PC-3 (cell line): ENCODE results near the gene SPG7. TPM values are rescaled to one million over a fixed set of nuclear protein-coding genes. Genes with fewer than 3 reads are reported as not detected.

ENCODE experiments used
- ATAC-seq: fragments of 200-7000 bp; cut with Tn5 transposase; 2 replicates; pipeline ENCODE4 v1.9.1; 2020; ENCODE audit warnings: mild to moderate bottlenecking, moderate library complexity
- BruUV-seq: library from RNA; stranded (reverse); fragments of 400-500 nt; replicated peaks from 2 replicates; lab custom pipeline; 2021; lab: Mats Ljungman, UMichigan
- CTCF ChIA-PET: fragments of 300-600 bp; sonication (Branson Sonifier 250); formaldehyde crosslinking; loops from one replicate; lab custom pipeline; 2022; ENCODE audit warnings: antibody characterized with exemption; lab: Charles Lee
- POLR2A ChIA-PET: fragments of 300-600 bp; sonication (Branson Sonifier 250); formaldehyde crosslinking; loops from one replicate; lab custom pipeline; 2022; ENCODE audit warnings: antibody characterized with exemption; ENCODE audit not compliant: unreplicated experiment; lab: Charles Lee
- DNase-seq: peaks from one replicate; pipeline ENCODE4 v3.0.0-alpha.2; 2015
- H2AFZ ChIP-seq: fragments of 300-600 bp; sonication (generic); 2 replicates; pipeline ENCODE4 v1.6.0; 2016; ENCODE audit warnings: antibody characterized with exemption, low read length
- H3F3A ChIP-seq: fragments of 300-600 bp; sonication (generic); one replicate; pipeline ENCODE4 v1.6.0; 2017; ENCODE audit warnings: antibody characterized with exemption, low read length, control low read depth, mild to moderate bottlenecking; ENCODE audit not compliant: unreplicated experiment
- H3K27ac ChIP-seq: fragments of 300-600 bp; sonication (generic); 2 replicates; pipeline ENCODE4 v1.5.1; 2016; ENCODE audit warnings: mild to moderate bottlenecking, low read length
- H3K27me3 ChIP-seq: fragments of 300-600 bp; sonication (generic); 2 replicates; pipeline ENCODE4 v1.6.1; 2016; ENCODE audit warnings: low read length, mixed read lengths
- H3K36me3 ChIP-seq: fragments of 300-600 bp; sonication (generic); 2 replicates; pipeline ENCODE4 v1.6.1; 2016; ENCODE audit warnings: low read depth, mixed run types, low read length, mixed read lengths
- H3K4me1 ChIP-seq: fragments of 300-600 bp; sonication (generic); 2 replicates; pipeline ENCODE4 v1.5.1; 2016; ENCODE audit warnings: low read length; ENCODE audit not compliant: insufficient read depth
- H3K4me2 ChIP-seq: fragments of 300-600 bp; sonication (generic); 2 replicates; pipeline ENCODE4 v1.6.0; 2016; ENCODE audit warnings: low read length
- H3K4me3 ChIP-seq: fragments of 300-600 bp; sonication (generic); 2 replicates; pipeline ENCODE4 v1.5.1; 2016; ENCODE audit warnings: mild to moderate bottlenecking, low read length, mixed read lengths
- H3K79me2 ChIP-seq: fragments of 300-600 bp; sonication (generic); 2 replicates; pipeline ENCODE4 v1.6.1; 2017; ENCODE audit warnings: low read length, mixed read lengths
- H3K9ac ChIP-seq: fragments of 300-600 bp; sonication (generic); 2 replicates; pipeline ENCODE4 v1.6.0; 2016; ENCODE audit warnings: mild to moderate bottlenecking, low read length
- H3K9me2 ChIP-seq: fragments of 300-600 bp; sonication (generic); replicated peaks from 2 replicates; pipeline ENCODE4 v1.6.1; 2016; ENCODE audit warnings: mixed run types, low read length, mixed read lengths
- H3K9me3 ChIP-seq: fragments of 300-600 bp; sonication (generic); 2 replicates; pipeline ENCODE4 v1.6.1; 2016; ENCODE audit warnings: low read length, mixed read lengths
- H4K20me1 ChIP-seq: fragments of 300-600 bp; sonication (generic); 2 replicates; pipeline ENCODE4 v1.6.1; 2016; ENCODE audit warnings: low read length, mixed read lengths
- EZH2 ChIP-seq: fragments of 300-600 bp; sonication (generic); IDR thresholded peaks from one replicate; pipeline ENCODE4 v1.6.1; 2017; ENCODE audit warnings: antibody characterized with exemption, mild to moderate bottlenecking, low read length; ENCODE audit not compliant: unreplicated experiment
- EZH2phosphoT487 ChIP-seq: fragments of 300-600 bp; sonication (generic); IDR thresholded peaks from 2 replicates; pipeline ENCODE4 v1.6.1; 2018; ENCODE audit warnings: mild to moderate bottlenecking, antibody characterized with exemption, low read length, borderline replicate concordance
- intact Hi-C: fragments of 100-400 bp; cut with micrococcal nuclease; formaldehyde crosslinking; loops from 2 replicates; pipeline ENCODE4 v1.9.0; 2023
- total RNA-seq: library from RNA; depleted of rRNA; stranded (reverse); fragments of >200 nt; gene quantifications from 2 replicates; pipeline ENCODE4 v1.2.3, GENCODE V29; 2014
- TF ChIP-seq, protein P1 (sequence below): fragments of 300-600 bp; sonication (generic); conservative IDR thresholded peaks from 2 replicates; pipeline ENCODE4 v1.5.1; 2017; ENCODE audit warnings: antibody characterized with exemption, low read depth, mild to moderate bottlenecking, low read length

Gene SPG7
- total RNA-seq, 1 experiment from 2014 or later, result 106 TPM

DNA sequence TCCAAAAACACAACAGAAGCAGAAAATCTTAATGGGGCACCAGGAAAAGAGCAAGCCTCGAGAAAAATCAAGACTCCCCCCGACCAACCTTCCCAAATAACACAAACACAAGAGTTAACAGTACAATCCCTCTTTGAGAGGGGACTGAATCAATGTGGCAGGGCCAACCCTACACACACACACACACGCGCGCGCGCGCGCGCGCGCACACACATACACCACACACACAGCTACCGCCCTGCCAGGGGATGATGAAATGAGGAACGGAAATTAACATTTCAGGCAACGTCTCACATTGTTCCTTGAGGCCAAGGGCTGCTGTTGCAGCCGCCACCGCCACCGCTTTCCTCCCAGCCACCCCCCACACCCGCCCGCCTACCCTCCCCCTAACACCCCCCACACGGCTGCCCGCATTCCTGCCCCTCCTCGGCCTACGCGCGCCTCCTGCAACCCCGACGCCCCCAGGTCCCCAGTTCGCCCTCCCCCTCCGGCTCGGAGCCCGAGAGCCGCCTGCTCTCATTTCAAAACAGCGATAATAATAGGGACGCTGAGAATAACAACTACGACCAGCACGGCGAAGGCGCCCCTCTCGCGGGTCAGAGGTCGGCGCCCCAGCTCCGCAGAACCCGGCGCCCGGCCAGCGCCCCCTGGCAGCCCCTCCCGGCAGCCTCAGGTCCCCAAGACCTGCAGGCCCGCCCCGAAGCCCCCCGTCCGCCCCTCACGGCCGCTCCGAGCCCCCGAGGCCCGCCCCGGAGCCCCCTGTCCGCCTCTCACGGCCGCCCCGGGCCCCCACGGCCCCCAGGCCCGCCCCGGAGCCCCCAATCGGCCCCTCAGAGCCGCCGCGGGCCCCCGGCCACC, 18.9 kb upstream of the SPG7 start:
- H4K20me1 ChIP-seq, result peaks cover 45% of the 10 kb centered on the region
- no peaks in the 10 kb centered on the region for H3F3A ChIP-seq
- BruUV-seq, result no TSS peak
- H3K27ac ChIP-seq, result peak overlapping the region; percentile 40; the same call in 1 of the 2 replicates
- peak overlapping the region; percentile 96 for H3K4me2 ChIP-seq
- intact Hi-C loops, result loop anchor here (10.0 kb wide), 1 partner anchor 54 kb away; no protein-coding TSS in a partner anchor
- no peak overlapping the region for H2AFZ ChIP-seq
- H3K9me3 ChIP-seq, result no peaks in the 10 kb centered on the region
- CTCF ChIA-PET, result interaction anchor here (0.6 kb wide), 2 partner anchors 146 to 194 kb away, joined by 3 to 5 read pairs; no protein-coding TSS in a partner anchor
- H3K4me3 ChIP-seq, result peak overlapping the region; percentile 94
- H3K9ac ChIP-seq, result peak overlapping the region; percentile 67
- H3K36me3 ChIP-seq, result 0 out of 2 replicates have a peak, but pooled peaks cover 7% of the 10 kb centered on the region
- POLR2A ChIA-PET, result interaction anchor here (0.6 to 0.7 kb wide), 2 partner anchors 16 to 1614 kb away, joined by 3 to 4 read pairs; no protein-coding TSS in a partner anchor
- ATAC-seq (peak; percentile 19), DNase-seq (peak; percentile 82)
- peaks cover 21% of the 10 kb centered on the region for H3K4me1 ChIP-seq
- no peaks in the 10 kb centered on the region for H3K27me3 ChIP-seq
- peaks cover 68% of the 10 kb centered on the region for H3K79me2 ChIP-seq
- TF ChIP-seq EZH2 (no peak), EZH2phosphoT487 (no peak)
- TF ChIP-seq, protein P1, sequence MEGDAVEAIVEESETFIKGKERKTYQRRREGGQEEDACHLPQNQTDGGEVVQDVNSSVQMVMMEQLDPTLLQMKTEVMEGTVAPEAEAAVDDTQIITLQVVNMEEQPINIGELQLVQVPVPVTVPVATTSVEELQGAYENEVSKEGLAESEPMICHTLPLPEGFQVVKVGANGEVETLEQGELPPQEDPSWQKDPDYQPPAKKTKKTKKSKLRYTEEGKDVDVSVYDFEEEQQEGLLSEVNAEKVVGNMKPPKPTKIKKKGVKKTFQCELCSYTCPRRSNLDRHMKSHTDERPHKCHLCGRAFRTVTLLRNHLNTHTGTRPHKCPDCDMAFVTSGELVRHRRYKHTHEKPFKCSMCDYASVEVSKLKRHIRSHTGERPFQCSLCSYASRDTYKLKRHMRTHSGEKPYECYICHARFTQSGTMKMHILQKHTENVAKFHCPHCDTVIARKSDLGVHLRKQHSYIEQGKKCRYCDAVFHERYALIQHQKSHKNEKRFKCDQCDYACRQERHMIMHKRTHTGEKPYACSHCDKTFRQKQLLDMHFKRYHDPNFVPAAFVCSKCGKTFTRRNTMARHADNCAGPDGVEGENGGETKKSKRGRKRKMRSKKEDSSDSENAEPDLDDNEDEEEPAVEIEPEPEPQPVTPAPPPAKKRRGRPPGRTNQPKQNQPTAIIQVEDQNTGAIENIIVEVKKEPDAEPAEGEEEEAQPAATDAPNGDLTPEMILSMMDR, result no peak
- H3K9me2 ChIP-seq, result no peaks in the 10 kb centered on the region

DNA sequence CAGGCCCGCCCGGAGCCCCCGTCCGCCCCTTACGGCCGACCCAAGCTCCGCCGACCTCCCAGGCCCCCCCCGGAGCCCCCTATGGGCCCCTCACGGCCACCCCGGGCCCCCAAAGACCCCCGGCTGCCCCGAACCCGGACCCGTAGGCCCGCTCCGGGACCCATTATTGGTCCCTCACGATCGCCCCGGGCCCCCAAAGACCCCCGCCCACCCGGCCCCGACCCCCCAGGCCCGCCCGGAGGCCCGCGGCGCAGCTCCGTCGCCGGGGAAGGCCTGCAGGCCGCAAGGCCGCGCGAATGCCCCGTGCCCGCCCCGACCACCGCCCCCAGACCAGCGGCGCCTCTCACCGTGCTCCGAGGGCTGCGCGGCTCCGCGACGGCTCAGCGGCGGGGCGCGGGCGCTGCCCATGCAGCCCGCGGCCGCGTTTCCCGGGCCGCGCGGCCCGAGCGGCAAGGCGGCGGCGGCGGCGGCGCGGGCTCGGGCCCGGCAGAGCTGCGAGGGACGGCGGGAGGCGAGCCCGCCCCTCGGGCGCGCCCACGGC, 18.2 kb upstream of the SPG7 start:
- intact Hi-C loops, result loop anchor here (2.0 to 10.0 kb wide), 3 partner anchors 15 to 158 kb away; no protein-coding TSS in a partner anchor
- H3K9me3 ChIP-seq, result no peaks in the 10 kb centered on the region
- peaks cover 21% of the 10 kb centered on the region for H3K4me1 ChIP-seq
- DNase-seq, result no peak
- BruUV-seq, result no TSS peak
- peaks cover 62% of the 10 kb centered on the region for H3K79me2 ChIP-seq
- H4K20me1 ChIP-seq, result peaks cover 38% of the 10 kb centered on the region
- ChIA-PET POLR2A (no interaction called here), CTCF (interaction anchor here (0.6 kb wide), 1 partner anchor 147 kb away, joined by 3 read pairs; no protein-coding TSS in a partner anchor)
- no peaks in the 10 kb centered on the region for H3K27me3 ChIP-seq
- H3K4me2 ChIP-seq, result no peak overlapping the region
- no peaks in the 10 kb centered on the region for H3F3A ChIP-seq
- H3K36me3 ChIP-seq, result 0 out of 2 replicates have a peak, but pooled peaks cover 7% of the 10 kb centered on the region
- H2AFZ ChIP-seq, result no peak overlapping the region
- H3K9me2 ChIP-seq, result no peaks in the 10 kb centered on the region
- TF ChIP-seq EZH2phosphoT487 (no peak), EZH2 (no peak)
- TF ChIP-seq, protein P1, result no peak
- peak overlapping the region; percentile 94; the same call in 1 of the 2 replicates for H3K4me3 ChIP-seq
- no peak overlapping the region for H3K27ac ChIP-seq
- peak; percentile 4 for ATAC-seq
- peak overlapping the region; percentile 67; the same call in 1 of the 2 replicates for H3K9ac ChIP-seq
